BLaER1 (cell line): Measurements from ENCODE around the gene POP4.
A peak's percentile ranks its signal among the peaks of the same experiment; 100 is the strongest.

Source experiments
- H3K27ac ChIP-seq: shearing (Covaris generic); formaldehyde crosslinking; 2 replicates; pipeline ENCODE4 v1.8.1; 2022
- H3K27me3 ChIP-seq: shearing (Covaris generic); formaldehyde crosslinking; 2 replicates; pipeline ENCODE4 v1.8.1; 2022
- H3K36me3 ChIP-seq: shearing (Covaris generic); formaldehyde crosslinking; 2 replicates; pipeline ENCODE4 v1.8.1; 2022
- H3K4me1 ChIP-seq: shearing (Covaris generic); formaldehyde crosslinking; 2 replicates; pipeline ENCODE4 v1.8.1; 2022
- H3K4me2 ChIP-seq: shearing (Covaris generic); formaldehyde crosslinking; 2 replicates; pipeline ENCODE4 v1.8.1; 2022
- H3K4me3 ChIP-seq: shearing (Covaris generic); formaldehyde crosslinking; 2 replicates; pipeline ENCODE4 v1.8.1; 2022
- H3K9ac ChIP-seq: shearing (Covaris generic); formaldehyde crosslinking; 2 replicates; pipeline ENCODE4 v1.8.1; 2022
- H3K9me3 ChIP-seq: shearing (Covaris generic); formaldehyde crosslinking; 2 replicates; pipeline ENCODE4 v1.8.1; 2022
- H4K20me1 ChIP-seq: shearing (Covaris generic); formaldehyde crosslinking; 2 replicates; pipeline ENCODE4 v1.8.1; 2022
- Cebpa-rat ChIP-seq: shearing (Covaris generic); IDR thresholded peaks from 2 replicates; pipeline ENCODE4 v1.8.1; 2022

Gene POP4

DNA sequence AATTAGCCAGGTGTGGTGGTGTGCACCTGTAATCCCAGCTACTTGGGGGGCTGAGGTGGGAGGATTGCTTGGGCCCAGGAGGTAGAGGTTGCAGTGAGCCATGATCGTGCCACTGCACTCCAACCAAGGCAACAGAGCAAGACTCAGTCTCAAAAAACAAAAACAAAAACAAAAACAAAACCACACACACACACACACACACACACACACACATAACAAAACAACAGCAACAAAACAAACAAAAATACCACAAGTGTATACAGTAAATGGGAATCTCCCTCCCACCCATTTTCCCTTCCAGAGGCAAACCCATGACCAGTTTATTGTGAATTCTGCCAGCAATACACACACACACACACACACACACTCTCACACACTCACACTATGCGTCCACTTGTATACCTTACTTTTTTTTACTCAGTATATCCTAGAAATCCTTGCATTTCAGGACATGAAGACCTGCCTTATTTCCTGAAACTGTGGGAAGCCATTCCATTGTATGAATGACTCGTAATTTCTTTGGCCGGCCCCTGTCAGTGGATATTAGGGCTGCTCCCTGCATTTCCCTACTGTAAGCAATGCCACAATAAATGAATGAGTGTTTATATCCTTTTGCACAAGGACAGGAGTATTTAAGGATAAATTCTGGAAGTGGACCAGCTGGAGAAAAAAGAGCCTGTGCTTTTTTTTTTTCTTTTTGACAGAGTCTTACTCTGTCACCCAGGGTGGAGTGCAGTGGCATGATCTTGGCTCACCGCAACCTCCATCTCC, 52.3 kb downstream of the POP4 start:
- Histone ChIP-seq H3K4me2 (no peak overlapping the region), H3K27me3 (no peaks in the 10 kb centered on the region), H3K36me3 (no peaks in the 10 kb centered on the region), H3K9me3 (no peaks in the 10 kb centered on the region), H3K27ac (no peak overlapping the region), H3K9ac (no peak overlapping the region), H4K20me1 (no peaks in the 10 kb centered on the region), H3K4me3 (no peak overlapping the region), H3K4me1 (no peaks in the 10 kb centered on the region)
- TF ChIP-seq Cebpa-rat = no peak

GRCh38 chr19:29660835-29661234, 54.8 kb downstream of the POP4 start:
- Histone ChIP-seq H4K20me1 (peaks cover 3% of the 10 kb centered on the region), H3K4me1 (peaks cover 15% of the 10 kb centered on the region), H3K9ac (no peak overlapping the region), H3K36me3 (no peaks in the 10 kb centered on the region), H3K4me3 (no peak overlapping the region), H3K27ac (no peak overlapping the region), H3K4me2 (no peak overlapping the region), H3K27me3 (peaks cover 4% of the 10 kb centered on the region; the same call in 1 of the 2 replicates), H3K9me3 (no peaks in the 10 kb centered on the region)
- no peak for TF ChIP-seq Cebpa-rat

- Histone ChIP-seq H3K4me1 (peaks cover 29% of the 10 kb centered on the region), H3K27me3 (peaks cover 8% of the 10 kb centered on the region; the same call in 1 of the 2 replicates), H3K27ac (no peak overlapping the region), H3K36me3 (no peaks in the 10 kb centered on the region), H4K20me1 (peaks cover 16% of the 10 kb centered on the region), H3K4me3 (no peak overlapping the region), H3K9ac (no peak overlapping the region), H3K4me2 (no peak overlapping the region), H3K9me3 (no peaks in the 10 kb centered on the region)
- TF ChIP-seq Cebpa-rat = no peak
These were observed 56.2 kb downstream of the POP4 start for GRCh38 chr19:29662278-29662603.

GRCh38 chr19:29662604-29663404, 56.7 kb downstream of the POP4 start:
- Histone ChIP-seq H3K4me3 (no peak overlapping the region), H4K20me1 (peaks cover 22% of the 10 kb centered on the region), H3K27ac (no peak overlapping the region), H3K4me2 (no peak overlapping the region), H3K9me3 (no peaks in the 10 kb centered on the region), H3K4me1 (peaks cover 35% of the 10 kb centered on the region), H3K9ac (no peak overlapping the region), H3K36me3 (no peaks in the 10 kb centered on the region), H3K27me3 (peaks cover 8% of the 10 kb centered on the region; the same call in 1 of the 2 replicates)
- no peak for TF ChIP-seq Cebpa-rat

GRCh38 chr19:29663861-29664752, 58.0 kb downstream of the POP4 start:
- no peaks in the 10 kb centered on the region for H3K9me3 ChIP-seq
- peaks cover 8% of the 10 kb centered on the region; the same call in 1 of the 2 replicates for H3K27me3 ChIP-seq
- H3K4me1 ChIP-seq = peaks cover 48% of the 10 kb centered on the region
- H4K20me1 ChIP-seq = peaks cover 30% of the 10 kb centered on the region
- peak overlapping the region; percentile 83 for H3K4me3 ChIP-seq
- H3K9ac ChIP-seq = peak overlapping the region; percentile 73; the same call in 1 of the 2 replicates
- no peak overlapping the region for H3K27ac ChIP-seq
- no peak for TF ChIP-seq Cebpa-rat
- H3K36me3 ChIP-seq = no peaks in the 10 kb centered on the region
- peak overlapping the region; percentile 100 for H3K4me2 ChIP-seq

DNA sequence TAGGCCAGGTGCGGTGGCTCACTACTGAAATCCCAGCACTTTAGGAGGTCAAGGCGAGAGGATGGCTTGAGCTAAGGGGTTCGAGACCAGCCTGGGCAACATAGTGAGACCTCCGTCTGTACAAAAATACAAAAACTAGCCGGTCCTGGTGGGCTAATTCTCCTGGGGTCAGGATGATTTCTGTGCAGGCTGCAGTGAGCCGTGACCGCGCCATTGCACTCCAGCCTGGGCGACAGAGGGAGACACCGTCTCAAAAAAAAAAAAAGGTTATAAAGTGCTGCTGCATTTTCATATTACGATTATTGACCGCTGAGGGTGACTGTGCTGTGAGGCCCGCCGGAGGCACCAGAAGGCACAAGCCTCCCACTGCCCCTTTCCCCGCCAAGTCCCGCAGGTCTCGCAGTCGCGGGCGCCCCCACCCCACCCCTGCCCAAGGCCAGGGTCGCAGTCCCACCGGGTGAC, 58.7 kb downstream of the POP4 start:
- H3K4me3 ChIP-seq = peak overlapping the region; percentile 83
- H3K27me3 ChIP-seq = peaks cover 8% of the 10 kb centered on the region; the same call in 1 of the 2 replicates
- peaks cover 51% of the 10 kb centered on the region for H3K4me1 ChIP-seq
- H4K20me1 ChIP-seq = peaks cover 30% of the 10 kb centered on the region
- H3K27ac ChIP-seq = no peak overlapping the region
- no peak for TF ChIP-seq Cebpa-rat
- H3K36me3 ChIP-seq = no peaks in the 10 kb centered on the region
- peak overlapping the region; percentile 100 for H3K4me2 ChIP-seq
- no peaks in the 10 kb centered on the region for H3K9me3 ChIP-seq
- peak overlapping the region; percentile 73 for H3K9ac ChIP-seq

GRCh38 chr19:29665215-29665825, 59.2 kb downstream of the POP4 start, which contains the start of gene PLEKHF1:
TSS of gene PLEKHF1 (plus strand) at chr19:29665461. CDS start at chr19:29673840, 8,379 bp downstream.
- Histone ChIP-seq H3K4me3 (peak within 1 kb of the TSS; percentile 83), H3K4me2 (peak within 1 kb of the TSS; percentile 100), H3K27me3 (peaks cover 8% of the 10 kb centered on the region; the same call in 1 of the 2 replicates), H3K27ac (no peak within 1 kb of the TSS), H3K4me1 (peaks cover 51% of the 10 kb centered on the region), H3K9me3 (no peaks in the 10 kb centered on the region), H3K36me3 (no peaks in the 10 kb centered on the region), H4K20me1 (peaks cover 30% of the 10 kb centered on the region), H3K9ac (peak within 1 kb of the TSS; percentile 73)
- TF ChIP-seq Cebpa-rat = no peak

- H3K4me3 ChIP-seq = peak overlapping the region; percentile 83
- no peaks in the 10 kb centered on the region for H3K36me3 ChIP-seq
- peaks cover 30% of the 10 kb centered on the region for H4K20me1 ChIP-seq
- no peaks in the 10 kb centered on the region for H3K9me3 ChIP-seq
- peaks cover 8% of the 10 kb centered on the region; the same call in 1 of the 2 replicates for H3K27me3 ChIP-seq
- peaks cover 51% of the 10 kb centered on the region for H3K4me1 ChIP-seq
- TF ChIP-seq Cebpa-rat = no peak
- peak overlapping the region; percentile 100 for H3K4me2 ChIP-seq
- peak overlapping the region; percentile 73 for H3K9ac ChIP-seq
- H3K27ac ChIP-seq = no peak overlapping the region
These were observed 59.9 kb downstream of the POP4 start for GRCh38 chr19:29665826-29666577.
